Testis (tissue), 2 donors: ENCODE results near the gene PDZD4.

Experiments
- POLR2A ChIP-seq: fragments of 450-650 bp; IDR thresholded peaks from one replicate; pipeline ENCODE4 v1.6.1; 2017; ENCODE audit warnings: antibody characterized with exemption, mild to moderate bottlenecking, moderate library complexity
- TF ChIP-seq, protein P1 (sequence below), 3 experiments: fragments of 450-650 bp in 2 of 3; fragments of 200-600 bp in 1 of 3; sonication (generic) in 1 of 3; IDR thresholded peaks; one replicate each; pipeline ENCODE4 v1.5.1; 2016 to 2019; ENCODE audit warnings: antibody characterized with exemption in 3 of 3, mild to moderate bottlenecking in 2 of 3, moderate library complexity in 1 of 3

DNA sequence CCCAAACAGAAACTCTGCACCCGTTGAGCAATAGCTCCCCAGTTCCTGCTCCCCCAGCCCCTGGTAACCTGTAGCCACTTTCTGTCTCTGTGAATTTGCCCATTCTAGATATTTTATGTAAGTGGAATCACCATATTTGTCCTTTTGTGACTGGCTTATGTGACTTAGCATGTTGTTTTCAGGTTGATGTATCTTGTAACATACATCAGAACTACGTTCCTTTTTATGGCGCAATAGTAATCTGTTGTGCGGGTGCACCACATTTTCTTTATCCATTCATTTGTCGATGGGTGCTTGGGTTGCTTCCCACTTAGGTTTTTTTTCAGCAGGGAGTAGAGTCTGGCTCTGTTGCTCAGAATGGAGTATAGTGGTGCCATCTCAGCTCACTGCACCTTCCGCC, 6.6 kb upstream of the PDZD4 start:
- TF ChIP-seq POLR2A = no peak
- TF ChIP-seq, protein P1, sequence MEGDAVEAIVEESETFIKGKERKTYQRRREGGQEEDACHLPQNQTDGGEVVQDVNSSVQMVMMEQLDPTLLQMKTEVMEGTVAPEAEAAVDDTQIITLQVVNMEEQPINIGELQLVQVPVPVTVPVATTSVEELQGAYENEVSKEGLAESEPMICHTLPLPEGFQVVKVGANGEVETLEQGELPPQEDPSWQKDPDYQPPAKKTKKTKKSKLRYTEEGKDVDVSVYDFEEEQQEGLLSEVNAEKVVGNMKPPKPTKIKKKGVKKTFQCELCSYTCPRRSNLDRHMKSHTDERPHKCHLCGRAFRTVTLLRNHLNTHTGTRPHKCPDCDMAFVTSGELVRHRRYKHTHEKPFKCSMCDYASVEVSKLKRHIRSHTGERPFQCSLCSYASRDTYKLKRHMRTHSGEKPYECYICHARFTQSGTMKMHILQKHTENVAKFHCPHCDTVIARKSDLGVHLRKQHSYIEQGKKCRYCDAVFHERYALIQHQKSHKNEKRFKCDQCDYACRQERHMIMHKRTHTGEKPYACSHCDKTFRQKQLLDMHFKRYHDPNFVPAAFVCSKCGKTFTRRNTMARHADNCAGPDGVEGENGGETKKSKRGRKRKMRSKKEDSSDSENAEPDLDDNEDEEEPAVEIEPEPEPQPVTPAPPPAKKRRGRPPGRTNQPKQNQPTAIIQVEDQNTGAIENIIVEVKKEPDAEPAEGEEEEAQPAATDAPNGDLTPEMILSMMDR (IDR thresholded peaks at IDR 0.05) = no peak
